ENCODE results near the gene AQP12B.

The AQP12B gene

DNA sequence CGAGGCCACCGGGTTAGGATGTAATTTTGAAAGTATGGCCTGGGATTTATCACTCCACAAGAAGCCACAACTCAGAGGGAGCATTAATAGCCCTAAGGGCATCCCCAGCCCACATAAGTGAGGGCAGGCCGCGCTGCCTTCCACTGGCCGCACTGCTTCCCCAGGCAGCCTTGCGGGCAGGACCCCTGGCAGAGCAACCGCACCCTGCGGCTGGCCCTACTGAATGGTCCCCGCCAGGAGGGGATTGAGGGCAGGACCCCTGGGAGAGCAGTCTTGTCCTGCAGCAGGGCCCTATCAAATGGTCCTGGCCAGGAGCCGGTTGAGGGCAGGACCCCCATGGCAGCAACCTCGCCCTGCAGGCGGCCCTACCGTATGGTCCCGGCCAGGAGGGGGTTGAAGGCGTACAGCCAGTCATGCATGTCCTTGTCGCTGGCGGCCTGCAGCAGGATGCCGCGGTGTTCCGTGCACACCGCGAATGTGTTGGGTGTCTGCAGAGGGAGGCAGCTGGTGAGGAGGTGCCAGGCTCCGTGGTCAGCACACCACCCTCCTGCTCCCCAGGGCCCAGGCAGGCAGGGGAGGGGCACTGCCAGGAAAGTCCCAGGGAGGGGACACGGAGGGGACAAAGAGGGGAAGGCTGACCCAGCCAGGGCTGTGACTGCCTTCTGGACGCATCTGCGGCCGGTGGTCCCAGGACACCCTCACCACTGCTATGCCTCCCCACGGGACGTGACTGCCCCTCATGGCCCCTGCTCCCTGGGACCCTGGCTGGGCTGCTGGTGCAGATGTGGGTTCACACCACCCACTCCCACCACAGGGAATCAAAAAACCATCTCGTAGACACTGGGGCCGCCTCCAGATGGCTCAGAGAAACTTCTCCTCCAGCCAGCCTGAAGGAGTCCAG, 35.2 kb upstream of the AQP12B start:
- no peak for DNase-seq

DNA sequence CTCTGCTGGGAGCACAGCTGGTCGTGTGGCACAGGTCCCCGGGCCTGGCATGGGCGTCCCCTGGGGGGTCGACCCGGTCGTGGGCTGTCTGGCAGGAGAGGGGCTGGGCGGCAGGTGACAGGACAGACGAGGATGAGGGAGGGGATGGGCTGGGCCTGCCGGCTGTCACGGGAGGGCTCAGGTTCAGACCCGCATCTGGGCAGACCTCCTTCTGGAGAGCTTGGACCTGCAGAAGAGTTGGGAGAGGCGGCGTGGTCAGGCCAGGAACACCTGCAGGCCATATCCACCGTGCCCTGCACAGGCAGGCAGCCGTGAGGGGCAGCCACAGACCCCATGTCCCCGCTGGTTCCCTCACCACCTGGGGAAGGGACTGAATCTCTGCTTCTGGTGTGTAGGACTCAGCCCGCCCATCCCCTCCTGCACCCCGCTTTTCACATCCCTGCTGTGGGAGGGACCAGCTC, 34.5 kb upstream of the AQP12B start:
- DNase-seq: no peak

DNA sequence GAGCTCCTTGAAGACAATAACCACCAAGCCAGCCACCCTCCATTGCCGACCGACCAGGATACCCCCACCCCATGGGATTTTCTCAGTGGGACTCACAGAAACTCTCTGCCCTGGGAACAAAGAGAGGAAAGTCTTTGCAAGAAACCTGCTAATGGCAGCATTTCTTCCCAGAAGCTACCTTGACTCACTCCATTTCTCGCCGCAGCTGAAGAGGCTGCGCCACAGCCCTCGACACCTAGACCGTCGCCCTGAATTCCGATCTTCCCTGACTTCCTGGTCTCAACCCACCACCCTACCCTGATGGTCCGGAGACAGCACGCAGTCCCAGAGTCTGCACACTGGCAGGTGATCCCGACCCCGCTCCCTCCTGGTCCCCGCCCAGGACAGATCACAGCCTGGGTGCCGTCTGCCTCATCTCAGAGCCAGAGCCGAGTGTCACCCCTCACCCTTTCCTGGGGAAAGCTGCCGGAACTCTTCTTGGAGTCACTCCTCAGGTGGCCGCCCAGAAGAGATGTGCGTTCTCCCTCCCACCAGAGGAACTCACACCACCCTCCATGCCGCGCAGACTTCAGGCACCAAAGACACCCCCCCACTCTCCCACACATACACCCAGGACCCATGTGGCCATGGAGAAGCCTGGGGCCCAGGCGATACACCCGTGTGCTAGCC, 33.6 kb upstream of the AQP12B start:
- DNase-seq: no peak

DNA sequence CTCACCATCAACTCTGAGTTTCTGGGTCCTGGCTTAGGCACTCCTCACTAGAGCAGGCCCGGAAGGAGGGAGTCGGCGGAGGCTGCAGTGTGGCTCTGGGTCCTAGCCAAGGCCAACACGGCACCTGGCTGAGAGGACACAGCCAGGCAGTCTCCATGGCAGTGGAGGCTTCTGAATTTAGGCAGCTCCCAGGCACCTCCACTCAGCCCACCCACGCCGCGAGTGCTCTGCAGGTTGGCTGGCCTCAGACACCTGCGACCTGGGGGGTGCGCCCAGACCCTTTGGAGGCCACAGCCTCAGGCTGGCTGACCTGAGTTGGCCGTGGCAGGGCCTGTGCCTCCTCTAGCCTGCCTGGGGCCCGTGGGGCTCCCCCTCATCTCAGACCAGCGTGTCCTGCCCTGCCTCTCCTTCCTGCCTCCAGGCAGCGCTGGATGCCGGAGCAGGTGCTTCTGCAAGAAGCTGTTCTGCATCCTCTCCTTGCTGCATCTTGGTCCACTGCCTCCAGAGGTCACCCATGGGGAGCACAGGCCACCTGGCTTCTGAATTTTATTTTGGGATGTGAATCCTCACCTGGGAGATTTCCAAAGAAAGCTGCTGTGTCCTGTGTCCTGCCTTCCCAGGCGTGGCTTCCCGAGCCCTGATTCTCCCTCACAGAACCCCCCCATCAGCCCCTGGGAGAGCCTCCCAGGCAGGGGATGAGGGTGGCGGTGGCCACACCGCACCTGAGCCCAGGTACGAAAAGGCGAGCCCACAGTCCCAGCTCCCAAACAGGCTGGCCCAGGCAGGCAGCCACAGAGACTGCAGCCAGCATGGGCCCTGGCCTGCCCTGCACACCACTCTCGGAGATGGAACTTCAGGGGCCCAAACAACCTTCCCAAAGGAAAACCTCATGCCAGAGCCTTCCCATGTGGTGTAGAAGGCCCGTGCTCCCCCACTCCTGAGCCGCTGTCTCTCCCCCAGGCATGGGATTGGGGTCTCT, 32.4 kb upstream of the AQP12B start:
- DNase-seq: no peak

DNA sequence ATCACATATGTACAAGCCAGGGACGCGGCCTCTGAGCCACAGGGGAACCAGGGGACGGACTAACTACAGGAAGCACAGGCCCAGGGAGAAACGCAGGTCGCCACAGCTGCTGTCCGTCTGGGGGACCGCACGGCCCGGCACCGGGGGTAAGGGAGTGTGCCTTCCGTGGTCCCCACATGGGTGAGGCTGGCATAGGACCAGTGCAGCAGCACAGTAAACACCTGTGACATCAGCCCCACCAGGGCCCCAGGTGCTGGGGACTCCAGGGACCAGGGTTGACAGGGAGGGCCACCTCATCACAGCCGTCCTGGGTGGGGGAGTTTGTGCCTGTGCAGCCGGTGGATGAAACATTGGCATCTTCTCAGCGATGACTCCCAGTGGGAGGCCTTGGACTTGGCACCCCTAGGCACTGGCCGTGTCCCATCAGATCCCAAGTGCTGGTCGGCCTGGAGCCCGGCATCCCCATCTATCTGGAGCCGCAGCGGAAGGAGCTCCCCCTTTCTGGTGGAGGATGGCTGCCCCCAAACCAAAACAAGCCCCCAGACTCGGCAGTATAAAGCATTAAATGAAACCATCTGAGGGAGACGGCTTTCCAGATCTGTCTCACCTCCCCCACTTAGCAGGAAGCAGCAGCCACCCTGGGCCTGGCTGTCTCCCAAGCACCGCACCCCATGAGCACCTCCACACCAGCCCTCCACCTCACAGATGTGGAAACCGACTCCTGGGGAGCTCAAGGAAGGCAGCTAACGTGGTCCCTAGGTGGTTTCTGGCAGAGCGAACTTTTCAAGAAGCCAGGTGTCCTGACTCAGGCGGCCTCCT, 31.5 kb upstream of the AQP12B start:
- DNase-seq: no peak

DNA sequence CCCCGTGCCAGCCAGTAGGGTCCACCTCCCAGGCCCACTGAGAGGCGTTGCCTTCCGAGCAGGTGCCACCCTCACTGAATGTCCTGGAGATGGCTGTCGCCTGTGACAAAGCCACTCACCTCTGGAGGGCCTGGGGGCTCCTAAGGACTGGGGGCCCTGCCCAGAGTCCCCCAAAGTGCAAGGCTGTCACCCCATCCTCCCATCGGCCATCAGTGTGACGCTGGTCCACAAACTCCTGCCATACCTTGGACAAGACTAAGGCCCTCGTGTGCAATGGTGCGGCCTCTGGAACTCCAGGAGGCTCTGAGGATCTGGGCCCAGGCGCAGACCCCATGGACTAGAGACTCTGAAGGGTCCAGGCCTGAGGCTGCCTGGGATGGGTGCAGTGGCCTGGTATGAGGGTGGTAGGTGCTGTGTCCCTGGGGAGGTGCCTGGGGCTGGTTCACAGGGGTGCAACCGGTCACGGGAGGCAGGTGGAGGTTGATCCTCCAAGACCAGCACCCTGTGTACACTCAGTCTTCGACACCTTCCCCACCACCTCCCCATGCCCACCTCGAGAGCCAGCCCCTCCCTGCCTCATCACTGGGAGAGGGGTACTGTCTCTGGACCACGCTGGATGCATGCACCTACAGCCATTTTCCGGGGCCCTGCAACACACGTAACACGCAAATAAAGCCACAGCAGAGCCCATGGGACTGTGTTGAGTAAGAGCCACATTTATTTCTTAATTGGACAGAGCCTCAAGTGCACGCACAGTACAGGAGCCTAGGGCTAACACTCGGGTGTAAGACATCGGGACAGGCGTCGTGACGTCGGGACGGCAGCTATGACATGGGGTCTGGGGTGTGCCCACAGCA, 30.6 kb upstream of the AQP12B start:
- DNase-seq: no peak

DNA sequence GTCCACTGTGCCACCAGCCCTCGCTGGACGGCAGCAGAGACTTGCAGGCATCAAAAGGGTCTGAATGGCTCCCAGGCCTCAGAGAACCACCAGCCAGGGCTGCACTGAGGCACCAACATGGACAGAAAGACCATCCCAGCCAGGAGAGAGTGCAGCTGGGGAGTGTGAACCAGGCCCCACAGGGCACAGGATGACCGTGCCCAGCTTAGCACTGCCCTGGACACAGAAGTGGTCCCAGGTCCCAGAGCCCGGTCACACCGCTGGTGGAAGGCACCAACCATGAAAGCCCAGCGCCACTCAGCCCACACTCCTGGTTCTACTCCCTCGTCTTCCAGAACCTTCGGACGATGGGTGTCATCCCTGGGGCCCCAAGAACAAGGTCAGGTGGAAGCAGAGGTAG, 29.4 kb upstream of the AQP12B start:
- DNase-seq: no peak

DNA sequence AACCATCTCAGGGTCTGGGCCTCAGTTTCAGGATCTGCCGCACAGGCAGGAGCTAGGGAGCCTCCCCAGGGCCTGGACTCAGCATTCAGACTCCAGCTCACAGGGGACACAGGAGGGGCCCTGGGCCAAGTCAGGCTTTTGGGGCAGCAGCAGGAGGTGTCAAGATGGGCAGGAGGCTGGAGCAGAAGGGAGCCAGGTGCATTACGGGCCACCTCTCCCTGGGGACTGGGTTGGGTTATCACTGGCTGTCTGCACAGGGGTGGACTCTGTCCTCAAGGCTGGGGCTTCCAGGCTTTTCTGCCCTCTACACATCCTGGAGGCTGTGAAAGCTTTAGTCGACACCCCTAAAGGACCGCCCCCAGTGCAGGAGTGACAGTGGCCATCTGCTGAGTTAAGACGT, 29.0 kb upstream of the AQP12B start:
- no peak for DNase-seq

DNA sequence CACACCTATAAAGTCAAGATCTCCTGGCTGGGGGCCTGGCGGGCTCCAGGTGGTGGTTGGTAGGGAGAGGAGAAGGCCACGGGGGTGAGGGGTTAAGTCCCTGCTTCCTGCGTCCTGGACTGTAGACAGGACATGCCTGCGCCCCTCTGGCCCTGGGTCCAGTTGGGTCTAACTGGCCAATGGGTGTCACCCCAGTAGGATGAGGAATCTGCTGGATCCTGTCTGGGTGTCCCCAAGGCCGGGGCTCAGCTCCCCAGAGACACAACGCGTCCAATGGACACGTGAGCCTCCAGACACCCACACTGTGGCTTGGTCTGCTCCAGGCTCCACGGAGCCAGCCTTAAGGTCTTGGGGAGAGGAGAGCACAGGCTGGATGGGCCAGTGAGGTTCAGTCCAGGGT, 28.6 kb upstream of the AQP12B start:
- DNase-seq: no peak

DNA sequence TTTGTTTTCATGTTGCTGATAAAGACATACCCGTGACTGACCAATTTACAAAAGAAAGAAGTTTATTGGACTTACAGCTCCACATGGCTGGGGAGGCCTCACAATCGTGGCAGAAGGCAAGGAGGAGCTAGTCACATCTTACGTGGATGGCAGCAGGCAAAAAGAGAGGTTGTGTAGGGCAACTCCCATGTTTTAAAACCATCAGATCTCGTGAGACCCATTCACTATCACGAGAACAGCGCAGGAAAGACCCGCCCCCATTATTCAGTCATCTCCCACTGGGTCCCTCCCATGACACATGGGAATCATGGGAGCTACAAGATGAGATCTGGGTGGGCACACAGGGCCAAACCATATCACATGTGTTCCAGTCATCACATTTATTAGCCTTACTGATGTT, 25.8 kb upstream of the AQP12B start:
- DNase-seq: no peak

DNA sequence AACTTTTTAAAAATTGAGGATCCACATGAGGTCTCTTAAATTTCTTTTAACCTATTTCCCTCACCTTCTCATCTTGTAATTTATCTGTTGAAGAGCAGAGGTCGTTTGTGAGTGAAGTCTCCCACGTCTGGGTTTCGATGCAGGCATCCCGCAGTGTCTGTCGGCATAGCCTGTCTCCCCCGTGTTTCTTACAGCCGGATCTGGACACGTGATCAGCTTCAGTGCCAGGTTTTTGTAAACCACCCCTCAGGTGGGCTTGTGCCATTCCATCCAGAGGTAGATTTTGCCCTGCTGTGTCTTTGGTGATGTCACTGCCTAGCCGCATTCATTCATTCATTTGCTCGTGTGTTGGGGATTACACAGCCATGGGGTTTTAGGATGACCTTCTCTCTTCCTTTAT, 25.1 kb upstream of the AQP12B start:
- no peak for DNase-seq

DNA sequence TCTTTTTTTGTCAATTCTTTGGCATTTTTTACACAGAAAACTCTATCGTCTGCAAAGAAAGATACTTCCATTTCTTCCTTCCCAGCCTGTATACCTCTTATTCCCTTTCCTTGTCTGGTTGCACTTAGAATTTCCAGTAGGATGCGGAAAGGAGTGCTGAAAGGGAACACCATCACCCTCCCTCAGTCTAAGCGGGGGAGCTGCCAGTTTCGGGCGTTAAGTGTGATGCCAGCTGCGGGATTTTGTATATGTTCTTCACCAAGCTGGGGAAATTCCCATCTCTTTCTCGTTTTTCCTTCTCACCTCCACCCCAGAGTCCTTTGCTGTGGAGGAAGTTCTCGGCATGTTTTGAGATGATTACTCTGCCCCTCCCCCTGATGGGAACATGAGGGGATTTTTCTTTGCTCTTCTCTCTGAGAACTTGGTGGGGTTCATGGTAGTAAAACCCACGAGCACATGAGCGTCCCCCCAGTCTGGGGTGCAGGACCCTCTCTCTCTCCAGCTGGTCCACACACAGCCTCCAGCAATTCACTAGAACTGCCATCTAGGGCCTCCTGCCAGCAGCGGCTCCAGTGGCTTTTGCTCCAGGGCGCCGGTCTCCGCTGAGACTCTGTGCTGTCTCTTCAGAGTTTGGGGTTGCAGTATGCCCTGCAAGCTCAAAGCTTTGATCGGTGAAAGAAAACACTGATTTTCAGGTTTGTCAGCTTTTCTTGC, 24.5 kb upstream of the AQP12B start:
- no peak for DNase-seq

DNA sequence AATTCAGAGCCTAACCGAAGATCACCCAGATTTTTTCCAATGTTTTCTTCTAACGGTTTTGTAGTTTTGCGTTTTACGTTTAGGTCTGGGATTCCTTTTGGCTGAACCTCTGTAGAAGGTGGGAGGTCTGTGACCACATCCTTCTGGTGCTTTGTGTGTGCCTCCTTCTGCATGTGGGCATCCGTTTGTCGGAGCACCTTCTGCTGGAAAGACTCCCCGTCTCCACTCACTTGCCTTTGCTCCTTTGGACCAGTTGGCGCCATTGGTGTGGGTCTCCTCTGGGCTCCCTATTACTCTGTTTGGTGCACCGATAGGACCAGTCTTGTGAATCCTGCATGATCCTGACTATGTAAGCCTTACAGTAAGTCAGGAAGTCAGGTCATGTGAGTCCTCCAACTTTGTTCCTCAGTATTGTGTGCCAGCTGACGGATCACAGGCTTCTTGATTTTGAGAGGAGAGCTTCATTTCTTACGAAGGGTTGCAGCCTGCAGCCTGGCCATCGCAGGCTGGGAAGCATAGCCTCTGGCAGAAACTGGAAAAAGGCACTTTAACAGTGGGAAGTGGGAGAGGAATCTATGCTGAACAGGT, 22.6 kb upstream of the AQP12B start:
- no peak for DNase-seq

DNA sequence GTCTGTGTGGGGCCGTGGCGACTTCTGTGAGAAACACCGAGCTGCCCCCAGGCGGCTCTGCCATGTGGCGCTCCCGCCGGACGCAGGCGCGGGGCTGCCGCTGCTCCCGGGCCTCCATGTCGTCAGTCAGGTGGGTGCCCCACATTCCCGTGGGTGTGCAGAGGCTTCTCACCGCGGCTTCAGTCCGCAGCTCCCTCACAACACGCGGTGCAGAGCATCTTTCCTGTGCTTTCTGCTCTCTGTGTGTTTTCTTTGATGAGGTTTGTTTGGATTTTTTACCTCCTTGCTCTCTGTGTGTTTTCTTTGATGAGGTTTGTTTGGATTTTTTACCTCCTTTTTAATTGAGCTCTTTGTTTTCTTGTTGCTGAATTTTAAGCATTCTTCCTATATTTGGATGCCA, 22.0 kb upstream of the AQP12B start:
- no peak for DNase-seq

DNA sequence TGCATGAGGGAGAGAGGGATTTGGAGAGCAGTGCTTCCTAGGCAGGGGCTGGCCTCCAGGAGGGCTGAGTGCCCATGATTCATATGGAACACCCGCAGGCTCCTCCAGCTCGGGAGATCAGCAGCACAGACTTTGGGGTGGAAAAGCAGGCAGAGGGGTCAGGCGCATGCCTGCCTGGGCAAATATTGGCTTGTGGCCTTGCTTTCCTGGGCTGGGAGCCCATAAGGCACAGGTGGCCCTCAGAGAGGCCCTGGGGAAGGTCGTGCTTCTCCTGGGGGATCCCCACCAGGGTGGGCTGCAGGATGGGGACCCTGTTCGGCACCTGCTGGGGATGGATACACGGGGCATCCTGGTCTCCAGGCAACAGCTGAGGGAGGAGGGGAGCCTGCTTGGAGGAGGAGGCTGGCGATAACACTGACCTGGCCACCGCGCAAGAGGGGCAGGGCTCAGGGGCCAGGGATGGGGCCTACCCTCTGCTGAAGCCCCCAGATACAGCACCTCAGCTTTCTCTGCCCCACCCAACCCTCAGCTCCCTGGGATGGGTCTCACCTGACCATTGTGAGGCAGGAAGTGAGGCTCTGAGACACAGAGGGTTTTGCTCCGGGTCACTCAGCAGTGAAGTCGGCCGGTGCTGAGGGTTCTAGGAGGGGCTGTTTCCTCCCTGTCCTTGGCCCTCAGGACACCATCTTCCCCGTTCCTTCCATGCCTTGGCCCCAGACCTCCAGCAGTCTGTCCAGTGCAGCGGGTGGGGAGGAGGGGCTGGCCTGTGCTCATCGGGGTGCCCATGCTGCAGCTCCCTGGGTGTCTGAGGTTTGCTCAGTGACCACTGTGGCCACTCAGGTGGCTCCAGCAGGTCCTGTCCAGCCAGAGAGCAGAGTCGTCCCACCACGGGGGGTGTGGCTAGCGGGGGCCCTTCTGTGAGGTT, 21.0 kb upstream of the AQP12B start:
- DNase-seq: no peak

DNA sequence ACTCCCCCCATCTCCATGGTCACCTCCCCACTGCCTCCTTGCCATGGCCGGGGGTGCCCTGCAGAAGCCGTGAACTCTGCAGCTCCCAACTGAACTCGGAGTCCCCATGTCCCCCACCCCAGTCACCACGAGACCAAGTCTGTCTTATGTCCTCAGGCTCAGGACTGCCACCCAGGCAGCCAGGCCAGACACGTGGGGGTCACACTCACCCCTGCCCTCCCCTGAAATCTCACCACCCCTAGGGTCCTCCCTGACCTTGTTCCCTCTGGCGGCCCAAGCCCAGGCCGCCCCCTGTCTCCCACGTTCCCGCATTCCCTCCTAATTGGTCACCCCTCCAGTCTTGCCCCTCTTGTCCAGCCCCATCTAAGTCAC, 19.9 kb upstream of the AQP12B start:
- DNase-seq: no peak

DNA sequence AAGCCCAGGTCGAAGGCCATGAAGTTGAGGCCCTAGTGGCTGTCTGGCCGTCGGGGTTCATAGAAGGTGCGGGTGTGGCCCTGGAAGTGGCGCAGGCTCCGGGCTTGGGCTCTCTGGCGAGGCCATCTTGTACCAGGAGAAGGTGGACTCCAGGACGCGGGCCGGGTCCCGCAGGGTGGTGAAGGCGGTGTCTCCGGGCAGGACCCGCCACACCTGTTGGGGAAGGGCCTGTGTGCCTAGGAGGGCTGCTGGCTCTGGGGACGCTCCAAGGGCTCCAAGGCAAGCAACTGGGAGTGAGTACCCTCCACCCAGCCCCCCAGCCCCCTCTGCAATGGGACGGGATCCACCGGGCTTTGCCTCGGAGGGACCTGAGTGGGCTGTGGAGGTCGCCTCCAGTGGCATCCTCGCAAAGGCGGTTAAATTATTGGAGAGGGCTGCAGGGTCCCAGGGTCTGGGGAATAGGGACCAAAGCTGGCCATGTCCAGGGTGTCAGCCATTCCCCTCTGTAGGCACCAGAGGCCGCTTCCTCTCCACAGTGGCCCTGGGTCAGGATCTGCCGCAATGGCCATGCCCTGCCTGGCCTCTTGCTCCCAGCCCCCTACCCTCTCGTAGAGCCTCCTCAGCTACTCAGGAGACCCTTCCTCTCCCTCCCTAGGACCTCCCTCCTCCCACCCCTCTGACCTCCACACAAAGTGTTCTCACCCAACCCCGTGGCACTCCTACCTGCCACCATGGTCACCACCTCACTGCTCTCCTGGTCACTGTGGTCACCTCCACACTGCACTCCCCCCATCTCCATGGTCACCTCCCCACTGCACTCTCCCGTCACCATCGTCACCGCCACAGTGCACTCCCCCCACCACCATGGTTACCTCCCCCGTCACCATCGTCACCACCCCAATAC, 19.3 kb upstream of the AQP12B start:
- DNase-seq: no peak

Data from CD4-positive, alpha-beta T cell treated with Interleukin-15 for 1 hour (primary cell).